ENCODE results near the gene FXYD3.

DNA sequence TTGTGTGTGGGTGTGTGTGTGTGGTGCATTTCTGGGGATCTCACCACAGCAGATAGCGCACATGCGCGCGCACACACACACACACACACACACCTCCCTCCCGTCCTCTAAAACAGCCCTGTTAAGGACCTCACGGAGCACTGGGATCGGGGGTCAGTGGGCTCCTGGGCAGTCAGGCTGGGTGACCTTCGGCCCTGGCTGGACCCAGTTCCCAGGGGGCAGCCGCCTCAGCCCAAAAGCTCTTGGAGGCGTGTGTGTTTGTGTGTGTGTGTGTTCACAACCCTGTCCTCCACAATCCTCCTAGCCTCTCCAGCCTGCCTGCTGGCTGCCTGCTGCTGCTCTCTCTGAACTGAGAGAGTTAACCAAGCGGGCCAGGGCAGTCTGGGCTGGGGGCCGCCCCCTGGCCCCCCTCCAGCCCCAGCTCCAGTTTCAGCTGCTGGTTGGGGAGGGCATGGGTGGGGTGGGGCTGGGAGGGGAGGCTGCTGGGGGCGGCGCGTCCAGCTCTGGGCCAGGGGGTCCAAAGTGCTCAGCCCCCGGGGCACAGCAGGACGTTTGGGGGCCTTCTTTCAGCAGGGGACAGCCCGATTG, 22.8 kb downstream of the FXYD3 start, which contains the start of gene FXYD1:
- TF ChIP-seq, protein P1, sequence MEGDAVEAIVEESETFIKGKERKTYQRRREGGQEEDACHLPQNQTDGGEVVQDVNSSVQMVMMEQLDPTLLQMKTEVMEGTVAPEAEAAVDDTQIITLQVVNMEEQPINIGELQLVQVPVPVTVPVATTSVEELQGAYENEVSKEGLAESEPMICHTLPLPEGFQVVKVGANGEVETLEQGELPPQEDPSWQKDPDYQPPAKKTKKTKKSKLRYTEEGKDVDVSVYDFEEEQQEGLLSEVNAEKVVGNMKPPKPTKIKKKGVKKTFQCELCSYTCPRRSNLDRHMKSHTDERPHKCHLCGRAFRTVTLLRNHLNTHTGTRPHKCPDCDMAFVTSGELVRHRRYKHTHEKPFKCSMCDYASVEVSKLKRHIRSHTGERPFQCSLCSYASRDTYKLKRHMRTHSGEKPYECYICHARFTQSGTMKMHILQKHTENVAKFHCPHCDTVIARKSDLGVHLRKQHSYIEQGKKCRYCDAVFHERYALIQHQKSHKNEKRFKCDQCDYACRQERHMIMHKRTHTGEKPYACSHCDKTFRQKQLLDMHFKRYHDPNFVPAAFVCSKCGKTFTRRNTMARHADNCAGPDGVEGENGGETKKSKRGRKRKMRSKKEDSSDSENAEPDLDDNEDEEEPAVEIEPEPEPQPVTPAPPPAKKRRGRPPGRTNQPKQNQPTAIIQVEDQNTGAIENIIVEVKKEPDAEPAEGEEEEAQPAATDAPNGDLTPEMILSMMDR (IDR thresholded peaks at IDR 0.05), result no peak
- no peak for TF ChIP-seq EZH2 (IDR thresholded peaks at IDR 0.05)
